PC-9 (cell line): ENCODE data around the gene ADAMTS2. TPM values are rescaled to one million over a fixed set of nuclear protein-coding genes. Genes with fewer than 3 reads are reported as not detected.

ENCODE experiments used
- BruUV-seq: library from RNA; stranded (reverse); fragments of 400-500 nt; replicated peaks from 2 replicates; lab custom pipeline; 2021; lab: Mats Ljungman, UMichigan
- CTCF ChIA-PET: fragments of 300-600 bp; sonication (Branson Sonifier 250); formaldehyde crosslinking; loops from one replicate; lab custom pipeline; 2022; ENCODE audit warnings: antibody characterized with exemption; lab: Charles Lee
- POLR2A ChIA-PET: fragments of 300-600 bp; sonication (Branson Sonifier 250); formaldehyde crosslinking; loops from one replicate; lab custom pipeline; 2022; ENCODE audit warnings: antibody characterized with exemption; ENCODE audit not compliant: unreplicated experiment; lab: Charles Lee
- DNase-seq, 2 experiments: peaks; one replicate each; pipeline versions ENCODE4 v3.0.0 to v3.0.0-alpha.2; 2015 to 2022; ENCODE audit warnings: mixed read lengths in 1 of 2
- H2AFZ ChIP-seq: fragments of 200-600 bp; sonication (generic); 2 replicates; pipeline ENCODE4 v1.8.1; 2017; ENCODE audit warnings: antibody characterized with exemption
- H3F3A ChIP-seq: fragments of 200-600 bp; sonication (generic); 2 replicates; pipeline ENCODE4 v1.8.1; 2017; ENCODE audit warnings: antibody characterized with exemption, mild to moderate bottlenecking, low read depth; ENCODE audit not compliant: insufficient read depth
- H3K27ac ChIP-seq: fragments of 200-600 bp; sonication (generic); 2 replicates; pipeline ENCODE4 v1.6.1; 2016; ENCODE audit warnings: mixed run types
- H3K27me3 ChIP-seq: fragments of 200-600 bp; sonication (generic); 2 replicates; pipeline ENCODE4 v1.6.1; 2016; ENCODE audit warnings: low read depth, mixed run types; ENCODE audit not compliant: insufficient read depth
- H3K36me3 ChIP-seq: fragments of 200-600 bp; sonication (generic); 2 replicates; pipeline ENCODE4 v1.6.1; 2016; ENCODE audit warnings: low read depth, mixed run types
- H3K4me1 ChIP-seq: fragments of 200-600 bp; sonication (generic); replicated peaks from 2 replicates; pipeline ENCODE4 v1.6.1; 2016; ENCODE audit warnings: mixed run types; ENCODE audit not compliant: insufficient read depth
- H3K4me2 ChIP-seq: fragments of 200-600 bp; sonication (generic); 2 replicates; pipeline ENCODE4 v1.6.1; 2017; ENCODE audit warnings: mixed run types
- H3K4me3 ChIP-seq: fragments of 200-600 bp; sonication (generic); 2 replicates; pipeline ENCODE4 v1.6.1; 2016; ENCODE audit warnings: mixed run types
- H3K79me2 ChIP-seq: fragments of 200-600 bp; sonication (generic); 2 replicates; pipeline ENCODE4 v1.6.1; 2017; ENCODE audit warnings: low read depth, mixed run types
- H3K9me2 ChIP-seq: fragments of 200-600 bp; sonication (generic); 2 replicates; pipeline ENCODE4 v1.8.1; 2017; ENCODE audit warnings: mild to moderate bottlenecking; ENCODE audit not compliant: insufficient read depth
- H3K9me3 ChIP-seq: fragments of 200-600 bp; sonication (generic); 2 replicates; pipeline ENCODE4 v1.8.1; 2016; ENCODE audit warnings: low read depth; ENCODE audit not compliant: insufficient read depth
- H4K20me1 ChIP-seq: fragments of 200-600 bp; sonication (generic); 2 replicates; pipeline ENCODE4 v1.8.1; 2017; ENCODE audit not compliant: insufficient read depth
- CTCF ChIP-seq: fragments of 200-600 bp; sonication (generic); conservative IDR thresholded peaks from 2 replicates; pipeline ENCODE4 v1.6.1; 2017; ENCODE audit warnings: mixed run types, antibody characterized with exemption, mild to moderate bottlenecking, moderate library complexity
- EZH2 ChIP-seq: fragments of 200-600 bp; sonication (generic); IDR thresholded peaks from 2 replicates; pipeline ENCODE4 v1.8.0; 2017; ENCODE audit warnings: antibody characterized with exemption, low read depth
- intact Hi-C: fragments of 100-400 bp; cut with micrococcal nuclease; formaldehyde crosslinking; loops from one replicate; pipeline ENCODE4 v1.10.0; 2022; ENCODE audit not compliant: unreplicated experiment
- total RNA-seq: library from RNA; stranded (reverse); gene quantifications from 2 replicates; pipeline ENCODE4 v1.2.3, GENCODE V29; 2021

The ADAMTS2 gene
- total RNA-seq, 1 experiment from 2014 or later = not detected

GRCh38 chr5:179120421-179120861 is 224.8 kb downstream of the ADAMTS2 start:
- intact Hi-C loops = no loop called here
- Histone ChIP-seq H3K9me3 (no peaks in the 10 kb centered on the region), H4K20me1 (no peaks in the 10 kb centered on the region), H3K4me3 (no peak overlapping the region), H3K36me3 (no peaks in the 10 kb centered on the region), H3F3A (no peaks in the 10 kb centered on the region), H3K4me2 (no peak overlapping the region), H3K79me2 (no peaks in the 10 kb centered on the region), H3K27ac (no peak overlapping the region), H2AFZ (no peak overlapping the region), H3K27me3 (peaks cover 57% of the 10 kb centered on the region), H3K4me1 (no peaks in the 10 kb centered on the region), H3K9me2 (no peaks in the 10 kb centered on the region)
- ChIA-PET POLR2A (no interaction called here), CTCF (no interaction called here)
- TF ChIP-seq CTCF (no peak), EZH2 (no peak)
- DNase-seq = no peak
- BruUV-seq = no TSS peak

- H3K27me3 ChIP-seq = peaks cover 66% of the 10 kb centered on the region
Measured at GRCh38 chr5:179119415-179120170, 225.7 kb downstream of the ADAMTS2 start.

GRCh38 chr5:179118756-179119414 is 226.4 kb downstream of the ADAMTS2 start:
- Histone ChIP-seq H3K9me3 (no peaks in the 10 kb centered on the region), H3K79me2 (no peaks in the 10 kb centered on the region), H4K20me1 (no peaks in the 10 kb centered on the region), H2AFZ (no peak overlapping the region), H3K9me2 (no peaks in the 10 kb centered on the region), H3K36me3 (no peaks in the 10 kb centered on the region), H3K4me2 (no peak overlapping the region), H3F3A (no peaks in the 10 kb centered on the region), H3K27me3 (peaks cover 67% of the 10 kb centered on the region), H3K4me1 (no peaks in the 10 kb centered on the region), H3K27ac (no peak overlapping the region), H3K4me3 (no peak overlapping the region)
- BruUV-seq = no TSS peak
- DNase-seq = no peak
- ChIA-PET POLR2A (no interaction called here), CTCF (no interaction called here)
- intact Hi-C loops = no loop called here
- TF ChIP-seq CTCF = no peak
- no peak for TF ChIP-seq EZH2

More at GRCh38 chr5:179119415-179120170, 225.7 kb downstream of the ADAMTS2 start:
- CTCF ChIA-PET = no interaction called here
- Histone ChIP-seq H3K27ac (no peak overlapping the region), H3F3A (no peaks in the 10 kb centered on the region), H3K9me3 (no peaks in the 10 kb centered on the region), H4K20me1 (no peaks in the 10 kb centered on the region), H3K4me2 (no peak overlapping the region), H3K9me2 (no peaks in the 10 kb centered on the region), H2AFZ (no peak overlapping the region), H3K4me3 (no peak overlapping the region), H3K36me3 (no peaks in the 10 kb centered on the region), H3K4me1 (no peaks in the 10 kb centered on the region), H3K79me2 (no peaks in the 10 kb centered on the region)
- no peak for DNase-seq
- BruUV-seq = no TSS peak
- POLR2A ChIA-PET = no interaction called here
- TF ChIP-seq CTCF = no peak
- TF ChIP-seq EZH2 = no peak
- intact Hi-C loops = no loop called here
